Hematopoietic multipotent progenitor cell treated with erythropoietin and hydrocortisone succinate and interleukin-3 and kit ligand, for 17 days (in vitro differentiated cells): ENCODE data around the gene MTCH2.
"Not testable (repeated sequence)": the region's sequence is repeated elsewhere in the genome, so short reads cannot be mapped to it uniquely, and the experiment has no call there.

Source experiments
- DNase-seq: peaks from one replicate; pipeline ENCODE4 v3.0.0-alpha.2; 2015; ENCODE audit warnings: low spot score

Gene MTCH2

GRCh38 chr11:47636331-47636730 is 6.0 kb downstream of the MTCH2 start:
- DNase-seq, result not testable (repeated sequence)

- no peak for DNase-seq
These were observed 10.9 kb downstream of the MTCH2 start for GRCh38 chr11:47631473-47631872.

GRCh38 chr11:47628026-47628425 is 14.3 kb downstream of the MTCH2 start:
- DNase-seq, result no peak

- no peak for DNase-seq
These were observed 16.1 kb downstream of the MTCH2 start for GRCh38 chr11:47626234-47626633.

GRCh38 chr11:47620836-47621378 is 21.5 kb downstream of the MTCH2 start:
- no peak for DNase-seq

- DNase-seq, result no peak
These were observed 24.9 kb downstream of the MTCH2 start for GRCh38 chr11:47617417-47617809.

- peak; percentile 42 for DNase-seq
These were observed 25.5 kb downstream of the MTCH2 start for GRCh38 chr11:47616726-47617416.

- no peak for DNase-seq
These were observed 27.1 kb downstream of the MTCH2 start for GRCh38 chr11:47615249-47615648.

GRCh38 chr11:47611348-47611794 is 31.0 kb downstream of the MTCH2 start:
- no peak for DNase-seq

- no peak for DNase-seq
These were observed 32.7 kb downstream of the MTCH2 start for GRCh38 chr11:47609675-47610074.

- DNase-seq, result no peak
These were observed 35.0 kb downstream of the MTCH2 start for GRCh38 chr11:47607380-47607779.

- no peak for DNase-seq
These were observed 35.6 kb downstream of the MTCH2 start for GRCh38 chr11:47606731-47607130.

- DNase-seq, result no peak
These were observed 36.4 kb downstream of the MTCH2 start for GRCh38 chr11:47605921-47606320.

GRCh38 chr11:47603295-47603694 is 39.1 kb downstream of the MTCH2 start:
- DNase-seq, result no peak

- no peak for DNase-seq
These were observed 42.5 kb downstream of the MTCH2 start for GRCh38 chr11:47599902-47600301.

- DNase-seq, result no peak
These were observed 46.4 kb downstream of the MTCH2 start for GRCh38 chr11:47595967-47596366.

- no peak for DNase-seq
These were observed 47.3 kb downstream of the MTCH2 start for GRCh38 chr11:47595029-47595428.

- no peak for DNase-seq
These were observed 48.2 kb downstream of the MTCH2 start, which contains the start of gene C1QTNF4 for GRCh38 chr11:47593934-47594855. Gene C1QTNF4 (minus strand): TSS chr11:47594411. CDS start chr11:47590810, 3,601 bp downstream.

GRCh38 chr11:47593492-47593933 is 48.8 kb downstream of the MTCH2 start:
- no peak for DNase-seq

GRCh38 chr11:47592970-47593369 is 49.4 kb downstream of the MTCH2 start:
- DNase-seq, result no peak

GRCh38 chr11:47592251-47592650 is 50.1 kb downstream of the MTCH2 start:
- DNase-seq, result no peak

GRCh38 chr11:47591764-47592163 is 50.6 kb downstream of the MTCH2 start:
- DNase-seq, result no peak
